T-helper 1 cell treated with Interleukin-12 subunit alpha and Interleukin-12 subunit beta and Interleukin-4 antibody, amounts not matched to agents 30 ng/mL and 1 ng/mL, for 36 hours (primary cell): Measurements from ENCODE around the gene EPHA10. TPM values are rescaled to one million over a fixed set of nuclear protein-coding genes. Genes with fewer than 3 reads are reported as not detected.
"Not testable (repeated sequence)": the region's sequence is repeated elsewhere in the genome, so short reads cannot be mapped to it uniquely, and the experiment has no call there.

Experiments
- intact Hi-C: fragments of 100-400 bp; cut with micrococcal nuclease; formaldehyde crosslinking; loops from one replicate; pipeline ENCODE4 v1.15.1; 2024
- total RNA-seq: library from RNA; stranded (reverse); gene quantifications from 2 replicates; pipeline ENCODE4 v1.2.3, GENCODE V29; 2022

The EPHA10 gene
- total RNA-seq, 1 donor from 2014 or later = not detected

DNA sequence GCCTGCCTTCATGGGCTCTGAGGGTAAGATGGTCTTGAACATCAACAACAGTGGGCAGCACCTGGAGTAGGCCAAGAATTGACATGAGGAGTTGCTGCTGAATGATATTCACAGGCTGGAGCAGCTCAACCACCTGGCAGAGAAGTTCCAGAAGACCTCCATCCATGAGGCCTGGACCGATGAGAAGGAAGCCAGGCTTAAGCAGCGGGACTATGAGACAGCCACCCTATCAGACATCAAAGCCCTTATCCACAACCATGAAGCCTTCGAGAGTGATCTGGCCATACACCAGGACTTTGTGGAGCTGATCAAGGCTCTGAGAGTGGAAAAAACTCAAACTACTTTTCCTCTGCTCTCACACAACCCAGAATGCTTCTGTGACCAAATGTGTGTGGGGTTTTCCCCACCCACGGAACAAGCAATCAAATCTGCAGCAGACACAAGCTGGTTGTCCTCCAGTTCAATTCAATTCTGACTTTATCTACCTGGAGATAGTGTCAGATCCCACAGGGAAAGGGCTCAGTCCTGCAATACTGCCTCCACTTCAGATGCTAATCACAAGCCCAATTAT, 12.1 kb upstream of the EPHA10 start:
- intact Hi-C loops = no loop called here

DNA sequence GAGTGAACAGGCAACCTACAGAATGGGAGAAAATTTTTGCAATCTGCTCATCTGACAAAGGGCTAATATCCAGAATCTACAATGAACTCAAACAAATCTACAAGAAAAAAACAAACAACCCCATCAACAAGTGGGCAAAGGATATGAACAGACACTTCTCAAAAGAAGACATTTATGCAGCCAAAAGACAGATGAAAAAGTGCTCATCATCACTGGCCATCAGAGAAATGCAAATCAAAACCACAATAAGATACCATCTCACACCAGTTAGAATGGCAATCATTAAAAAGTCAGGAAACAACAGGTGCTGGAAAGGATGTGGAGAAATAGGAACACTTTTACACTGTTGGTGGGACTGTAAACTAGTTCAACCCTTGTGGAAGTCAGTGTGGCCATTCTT, 6.5 kb upstream of the EPHA10 start:
- intact Hi-C loops = not testable (repeated sequence)

DNA sequence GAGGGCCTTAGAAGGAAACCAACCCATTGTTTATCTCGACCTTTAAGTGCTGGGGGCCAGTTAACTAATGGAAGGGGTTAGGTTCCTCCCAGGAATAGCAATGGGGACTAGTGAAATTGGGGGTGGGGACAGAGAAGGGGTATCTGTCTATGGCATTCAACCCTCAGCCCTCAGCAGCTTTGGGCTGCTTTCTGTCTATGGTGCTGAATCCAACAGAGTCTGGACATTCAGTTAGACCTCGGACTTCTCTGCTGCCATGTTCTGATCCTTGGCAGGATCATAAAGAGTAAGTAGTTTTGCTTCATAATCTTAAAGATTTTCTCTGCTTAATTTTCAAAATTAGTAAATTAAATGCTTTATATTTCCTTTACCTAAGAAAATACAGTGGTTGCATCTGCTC, 2.6 kb upstream of the EPHA10 start:
- intact Hi-C loops = no loop called here

DNA sequence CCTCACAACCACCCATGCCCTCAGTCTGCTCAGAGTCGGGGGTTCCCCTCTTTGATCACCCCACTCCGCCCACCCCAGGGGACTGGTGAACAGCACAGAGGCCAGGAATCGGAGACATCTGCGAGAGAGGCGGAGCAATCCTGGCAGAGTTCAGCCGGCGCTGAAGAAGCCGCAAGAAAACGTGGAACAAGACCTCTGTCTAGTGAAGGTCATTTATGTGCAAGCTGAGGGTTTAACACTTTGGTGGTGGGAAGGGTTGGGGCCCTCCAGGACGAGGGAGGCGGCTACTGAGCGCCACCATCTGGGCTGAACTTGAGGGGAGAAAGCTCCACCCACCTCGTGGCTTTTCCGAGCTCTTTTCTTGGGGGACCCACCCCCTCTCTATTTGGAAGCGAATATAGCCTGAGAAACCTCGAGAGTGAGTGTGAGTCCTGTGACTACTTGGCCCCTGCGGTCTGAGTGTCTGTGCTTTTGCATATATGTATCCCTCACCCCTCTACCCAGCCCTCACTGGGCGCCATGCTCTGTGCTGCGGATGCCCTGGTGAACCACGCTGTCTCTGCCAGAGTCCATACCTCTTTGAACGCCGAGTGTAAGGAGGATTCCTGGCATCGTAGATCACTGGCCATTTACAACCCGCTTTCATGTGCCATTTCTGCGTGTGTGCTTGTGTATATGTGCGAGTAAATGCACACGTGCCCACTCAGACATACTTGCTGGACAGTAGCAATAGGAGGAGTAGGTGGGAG, 1.2 kb upstream of the EPHA10 start:
- intact Hi-C loops = no loop called here

DNA sequence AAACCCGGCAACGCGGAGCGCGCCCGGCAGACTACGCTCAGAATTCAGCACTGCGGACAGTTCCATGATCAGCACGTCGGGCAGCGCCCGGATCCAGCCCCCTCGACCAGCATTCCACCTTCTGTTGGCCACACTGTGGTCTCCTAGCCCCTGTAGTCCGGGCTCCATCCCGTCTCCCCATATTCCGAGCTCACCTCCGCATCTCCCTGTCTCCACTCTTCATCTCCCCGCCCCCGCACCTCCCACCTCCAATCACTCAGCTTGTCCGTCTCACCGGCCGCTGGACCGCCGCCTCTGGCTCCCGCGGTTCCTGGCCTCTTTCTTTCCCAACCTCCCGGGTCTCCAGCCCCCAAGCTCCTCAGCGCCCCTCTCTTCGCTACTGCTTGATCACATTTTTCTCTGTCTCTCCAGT, 500 bp downstream of the EPHA10 start:
- intact Hi-C loops = no loop called here

DNA sequence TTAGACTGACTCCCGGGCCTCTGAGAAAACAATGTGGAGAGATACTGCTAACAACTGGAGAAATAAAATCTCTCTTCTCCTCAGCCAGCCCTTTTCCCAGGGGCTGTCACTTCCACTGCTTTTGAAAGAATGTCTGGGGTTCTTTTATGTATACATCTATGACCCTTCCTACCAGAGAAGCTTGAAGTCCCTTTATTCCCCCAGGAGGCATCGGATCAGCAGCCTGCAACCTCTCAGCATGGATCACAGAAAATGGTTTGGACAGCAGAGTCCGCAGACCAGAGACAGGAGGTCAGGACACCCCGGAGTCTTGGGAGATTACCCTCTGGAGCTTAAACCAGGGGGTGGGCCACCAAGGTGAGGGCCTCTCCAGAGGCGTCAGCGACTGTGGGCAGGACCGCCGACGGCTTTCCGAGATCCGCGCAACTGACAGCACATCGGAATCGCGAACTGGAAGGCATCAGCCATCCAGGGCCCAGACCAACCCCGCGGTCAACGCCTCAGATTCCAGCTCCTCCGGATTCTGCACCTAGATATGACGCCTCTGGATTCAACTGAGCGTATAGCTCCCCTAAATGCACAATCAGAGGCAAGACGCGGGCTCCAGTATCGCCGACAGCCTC, 1.0 kb downstream of the EPHA10 start:
- intact Hi-C loops = no loop called here

DNA sequence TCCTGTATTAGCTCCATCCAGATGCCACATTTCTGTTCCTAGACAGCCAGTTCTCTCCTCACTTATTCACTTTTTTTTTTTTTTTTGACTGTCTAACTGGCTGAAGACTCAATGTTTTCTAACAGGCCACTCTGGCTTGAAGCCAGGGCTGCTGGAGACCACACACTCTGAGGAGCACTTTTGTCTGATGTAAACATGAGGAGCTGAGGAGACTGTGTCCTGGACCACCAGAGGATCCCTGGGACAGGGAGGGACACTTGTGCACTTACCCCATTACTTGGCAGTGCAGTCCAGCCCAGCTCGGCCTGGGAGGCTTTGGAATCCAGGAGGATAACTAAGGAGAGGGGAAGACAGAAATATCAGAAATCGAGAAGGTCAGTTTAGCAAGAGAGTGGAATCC, 2.4 kb downstream of the EPHA10 start:
- intact Hi-C loops = no loop called here

DNA sequence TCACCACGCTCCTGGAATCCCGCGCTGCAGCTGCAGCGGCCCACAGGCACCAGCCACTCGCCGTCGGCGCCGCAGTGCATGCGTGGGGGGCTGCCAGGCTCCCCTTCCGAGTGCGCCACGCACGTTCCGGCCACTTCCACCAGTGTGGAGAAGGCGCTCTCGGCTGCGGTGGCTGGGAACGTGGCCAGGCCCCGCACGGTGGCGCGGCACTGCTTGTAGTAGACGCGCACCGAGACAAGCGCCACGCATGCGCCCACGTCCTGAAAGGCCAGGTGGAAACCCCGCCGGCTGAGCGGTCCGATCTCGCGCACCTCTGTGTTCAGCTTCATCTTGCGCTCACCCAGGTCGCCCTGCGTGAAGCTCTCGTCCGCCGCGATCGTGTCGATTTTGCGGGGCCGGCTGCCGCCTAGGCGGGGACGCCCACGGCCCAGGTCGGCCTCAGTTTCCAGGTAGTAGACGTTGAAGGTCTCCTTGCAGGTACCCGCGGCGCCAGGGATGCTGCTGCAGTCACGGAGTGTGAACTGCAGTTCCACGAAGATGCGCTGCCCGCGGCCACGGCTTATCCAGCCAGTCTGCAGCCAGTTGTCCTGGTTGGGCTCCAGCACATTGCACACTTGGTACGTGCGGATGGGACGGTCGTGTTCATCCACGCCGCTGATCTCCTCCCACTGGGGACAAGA, 3.4 kb downstream of the EPHA10 start:
- intact Hi-C loops = no loop called here

DNA sequence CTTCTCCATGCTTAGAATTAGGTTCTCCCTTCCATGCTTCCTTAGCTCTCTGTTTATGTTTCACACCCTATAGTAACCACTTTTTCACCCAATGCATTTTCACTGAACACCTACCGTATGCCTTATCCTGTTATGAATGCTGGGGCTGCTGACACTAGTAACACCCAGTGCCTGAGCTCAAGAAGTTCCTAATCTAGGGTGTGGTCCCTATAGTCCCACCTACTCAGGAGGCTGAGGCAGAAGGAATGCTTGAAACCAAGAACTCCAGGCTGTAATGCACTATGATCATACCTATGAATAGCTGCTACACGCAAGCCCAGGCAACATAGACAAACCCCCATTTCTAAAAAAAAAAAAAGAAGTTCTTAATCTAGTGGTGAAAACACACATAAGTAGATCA, 5.5 kb downstream of the EPHA10 start:
- intact Hi-C loops = no loop called here

DNA sequence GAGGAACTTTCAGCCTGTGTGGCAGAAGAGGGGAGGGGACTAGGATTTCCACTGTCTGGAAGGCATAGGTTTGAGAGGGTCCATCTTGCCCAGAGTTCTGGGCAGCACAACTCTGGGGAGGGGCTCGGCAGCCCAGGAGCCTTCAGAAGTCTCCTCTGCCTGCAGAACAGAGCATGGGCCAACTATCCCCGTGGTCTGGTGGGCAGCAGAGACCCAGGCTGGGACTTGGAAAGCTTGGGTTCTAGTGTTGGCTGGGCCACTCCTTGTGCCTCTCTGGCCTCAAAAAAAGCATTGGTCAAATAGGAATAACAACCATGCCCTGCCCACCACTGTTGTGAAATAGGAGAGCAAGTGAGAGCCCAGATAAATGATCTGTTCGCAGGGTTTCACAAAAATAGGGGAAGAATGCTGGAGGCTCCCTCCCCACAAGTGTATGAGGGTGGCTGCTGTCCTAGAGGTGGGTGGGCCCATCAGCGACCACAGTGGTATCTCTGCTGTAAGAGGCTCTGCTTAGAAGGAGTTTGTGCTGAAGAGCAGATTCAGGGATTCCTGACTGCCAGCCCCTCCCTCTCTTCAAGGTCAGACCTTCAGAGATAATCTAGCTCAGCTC, 8.9 kb downstream of the EPHA10 start:
- intact Hi-C loops = no loop called here

DNA sequence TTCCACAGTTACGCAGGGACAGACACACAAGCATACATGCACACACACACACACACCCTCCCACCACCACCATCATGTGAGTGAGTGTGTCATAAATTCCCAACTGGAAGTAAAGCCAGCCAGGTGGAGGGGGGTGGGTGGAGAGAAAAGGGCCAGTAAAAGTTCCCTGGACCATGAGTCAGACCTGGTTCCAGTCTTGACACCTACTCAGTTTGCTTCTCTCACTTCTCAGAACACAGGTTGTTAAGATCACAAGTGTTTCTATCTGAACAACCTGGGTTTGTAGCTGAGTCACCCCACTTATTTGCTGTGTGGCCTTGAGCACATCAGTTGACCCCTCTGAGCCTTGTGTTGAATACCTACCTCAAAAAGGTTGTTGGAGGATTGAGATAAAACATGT, 9.6 kb downstream of the EPHA10 start:
- intact Hi-C loops = no loop called here

DNA sequence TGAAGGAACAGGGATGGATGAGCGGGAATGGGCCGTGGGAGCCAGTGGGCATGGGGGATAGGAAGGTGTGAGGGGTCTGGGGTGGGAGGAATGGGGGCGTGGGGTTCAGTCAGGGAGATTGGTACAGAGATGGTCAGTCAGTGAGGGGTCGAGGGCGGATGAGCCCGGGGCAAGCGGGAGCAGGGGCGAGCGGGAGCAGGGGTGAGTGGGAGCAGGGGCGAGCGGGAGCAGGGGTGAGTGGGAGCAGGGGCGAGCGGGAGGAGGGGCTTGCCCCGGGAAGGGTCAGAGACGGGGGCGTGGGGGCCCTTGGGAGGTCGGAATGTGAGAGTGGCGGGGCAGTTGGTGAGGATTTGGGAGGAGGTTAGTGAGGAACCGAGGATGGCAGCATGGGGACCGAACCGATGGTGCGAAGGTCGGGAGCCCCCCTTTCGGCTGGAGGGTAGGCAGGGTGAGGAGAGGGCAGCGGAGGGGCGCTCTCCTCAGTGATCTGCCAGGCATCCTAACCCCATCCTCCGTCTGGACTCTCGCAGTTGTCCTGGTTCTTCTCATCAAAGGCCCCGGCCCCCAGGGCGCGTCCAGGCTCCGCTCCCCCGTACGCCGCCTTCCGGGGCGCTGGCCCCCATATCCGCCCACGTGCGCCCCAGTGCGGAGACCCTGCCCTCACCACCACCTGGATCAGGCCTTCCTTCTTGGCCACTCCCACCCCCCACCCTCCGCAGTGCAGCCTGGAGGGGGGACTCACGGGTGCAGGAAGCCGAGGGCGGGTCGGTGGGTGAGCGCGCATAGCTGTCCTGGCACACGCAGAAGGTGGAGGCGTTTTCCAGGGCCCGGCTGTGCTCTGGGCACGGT, 11.2 kb downstream of the EPHA10 start:
- intact Hi-C loops = no loop called here

DNA sequence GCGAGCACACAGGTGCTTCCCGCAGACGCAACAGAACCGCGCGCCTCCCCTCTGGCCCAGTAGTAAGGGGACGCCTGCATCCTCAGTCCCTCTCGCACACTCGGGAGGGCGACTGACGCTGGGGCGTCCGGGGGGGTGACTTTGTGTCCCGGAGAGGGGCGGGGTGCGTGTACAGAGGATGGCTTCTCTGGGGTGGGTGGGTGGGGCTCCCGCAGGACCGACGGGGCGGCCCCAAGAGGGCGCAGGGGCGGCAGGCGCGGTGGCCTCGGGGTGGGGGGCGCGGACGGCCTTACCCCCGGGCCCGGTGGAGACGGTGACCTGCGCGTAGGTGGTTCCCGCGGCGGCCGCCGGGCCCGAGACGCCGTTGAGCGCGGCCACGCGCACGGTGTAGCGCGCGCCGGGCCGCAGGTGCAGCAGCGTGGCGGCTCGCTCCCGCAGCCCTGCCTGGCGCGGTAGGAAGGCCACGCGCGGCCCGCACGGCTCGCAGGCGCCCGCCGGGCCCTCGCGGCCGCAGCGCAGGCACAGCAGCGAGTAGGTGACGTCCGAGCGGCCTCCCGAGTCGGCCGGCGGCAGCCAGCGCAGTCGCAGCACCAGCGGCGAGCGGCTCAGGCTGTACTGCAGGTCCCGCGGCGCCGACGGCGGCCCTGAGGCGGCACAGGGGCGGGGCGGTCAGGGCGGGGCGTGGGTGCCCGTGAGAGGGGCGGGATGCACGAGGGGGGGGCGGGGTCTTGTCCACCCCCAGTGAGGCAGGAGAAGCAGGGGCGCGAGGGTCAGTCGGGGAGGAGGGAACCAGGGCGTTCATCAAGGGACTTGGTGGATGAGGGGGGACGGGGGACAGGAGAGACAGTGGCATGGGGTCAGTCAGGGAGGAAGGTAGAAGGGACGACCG, 12.1 kb downstream of the EPHA10 start:
- intact Hi-C loops = no loop called here

DNA sequence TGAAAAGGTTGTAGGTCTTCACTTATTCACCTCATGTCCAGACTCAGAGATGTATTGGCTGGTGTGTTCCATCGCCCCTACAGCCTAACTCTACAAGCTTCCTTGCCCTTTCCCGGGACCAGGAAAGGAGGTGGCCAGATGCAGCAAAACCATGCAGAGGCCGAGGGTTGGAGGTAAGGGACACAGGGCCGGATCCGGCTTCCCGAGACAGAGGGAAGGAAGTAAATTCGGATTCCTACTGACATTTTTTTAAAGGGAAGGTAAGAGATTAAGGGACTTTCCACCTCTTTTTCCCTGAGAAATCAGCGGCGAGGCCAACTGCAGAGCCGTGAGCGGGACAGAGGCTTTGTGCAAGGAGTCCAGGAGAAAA, 12.7 kb downstream of the EPHA10 start:
- intact Hi-C loops = no loop called here

DNA sequence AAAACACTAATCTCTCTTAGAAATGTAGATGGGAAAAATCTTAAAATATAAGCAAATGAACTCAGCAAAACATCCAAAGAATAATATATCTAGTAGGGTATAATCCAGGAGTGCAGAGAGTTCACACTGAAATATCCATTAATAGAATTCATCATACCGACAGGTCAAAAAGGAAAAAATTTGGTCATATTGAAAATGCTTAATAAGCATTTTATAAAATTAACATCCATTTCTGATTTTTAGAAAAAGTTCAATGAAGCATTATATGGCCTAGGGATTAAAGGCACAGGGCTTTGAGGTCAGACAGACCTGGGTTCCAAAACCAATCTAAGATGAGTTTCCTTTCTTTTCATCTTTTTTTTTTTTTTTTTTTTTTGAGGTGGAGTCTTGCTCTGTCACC, 16.4 kb downstream of the EPHA10 start:
- intact Hi-C loops = no loop called here

DNA sequence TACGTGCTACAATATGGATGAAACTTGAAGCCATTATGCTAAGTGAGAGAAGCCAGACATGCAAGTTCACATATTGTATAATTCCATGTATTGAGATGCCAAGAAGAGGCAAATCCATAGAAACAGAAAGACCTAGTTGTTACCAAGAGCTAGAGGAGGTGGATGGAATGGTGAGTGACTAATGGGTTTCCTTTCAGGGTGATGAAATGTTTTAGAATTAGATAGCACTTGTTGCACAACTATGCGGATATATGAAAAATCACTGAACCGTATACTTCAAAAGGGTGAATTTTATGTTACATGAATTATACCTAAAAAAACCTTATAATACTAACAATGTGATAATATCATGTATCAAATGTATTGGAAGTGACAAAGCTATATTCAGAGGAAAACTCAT, 18.1 kb downstream of the EPHA10 start:
- intact Hi-C loops = no loop called here

DNA sequence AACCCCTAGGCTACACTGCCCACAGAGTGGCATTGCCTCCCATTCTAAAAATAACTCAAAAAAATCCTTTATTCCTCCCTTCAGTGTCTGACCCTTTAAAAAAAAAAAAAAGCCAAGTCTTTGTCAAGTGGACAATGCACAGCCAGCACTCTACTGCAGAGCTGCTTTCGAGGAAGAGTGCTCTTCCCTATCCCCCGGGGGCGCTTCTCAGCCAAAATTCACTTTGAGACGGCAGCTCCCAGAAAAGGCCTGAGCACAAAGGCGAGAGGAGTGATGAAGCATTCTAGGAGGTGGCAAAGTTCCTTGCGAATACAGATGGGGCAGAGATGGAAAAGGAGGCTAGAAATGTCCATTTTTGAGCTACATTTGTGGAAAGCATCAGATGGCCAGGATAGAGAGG, 23.3 kb downstream of the EPHA10 start:
- intact Hi-C loops = no loop called here

DNA sequence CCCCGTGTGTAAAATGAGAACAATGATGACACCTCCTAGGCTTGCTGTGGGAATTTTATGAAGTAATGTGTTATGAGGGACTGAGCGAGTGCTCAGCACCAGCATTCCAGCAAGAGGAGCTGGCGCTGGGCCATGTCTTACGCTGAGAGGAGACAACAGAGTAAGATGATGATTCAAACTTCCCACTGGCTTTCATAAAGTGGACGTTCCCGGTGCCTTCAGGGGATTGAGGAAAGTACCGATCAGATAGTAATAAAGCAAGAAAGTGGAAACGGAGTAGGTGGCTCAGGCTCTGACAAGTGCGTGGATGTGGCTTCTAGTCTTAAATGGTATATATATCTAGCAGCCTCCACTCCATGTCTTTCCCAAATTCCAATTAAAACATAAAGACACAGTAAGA, 23.8 kb downstream of the EPHA10 start:
- intact Hi-C loops = no loop called here

DNA sequence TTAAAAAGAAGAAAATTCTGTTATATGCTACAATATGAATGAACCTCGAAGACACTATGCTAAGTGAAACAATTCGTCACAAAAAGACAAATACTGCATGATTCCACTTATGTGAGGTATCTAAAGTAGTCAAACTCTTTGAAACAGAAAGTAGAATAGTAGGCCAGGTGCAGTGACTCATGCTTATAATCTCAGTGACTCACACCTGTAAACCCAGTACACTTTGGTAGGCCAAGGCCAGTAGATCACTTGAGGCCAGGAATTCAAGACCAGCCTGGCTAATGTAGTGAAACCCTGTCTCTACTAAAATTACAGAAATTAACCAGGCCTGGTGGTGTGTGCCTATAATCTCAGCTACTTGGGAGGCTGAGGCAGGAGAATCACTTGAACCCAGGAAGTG, 25.7 kb downstream of the EPHA10 start:
- intact Hi-C loops = no loop called here

DNA sequence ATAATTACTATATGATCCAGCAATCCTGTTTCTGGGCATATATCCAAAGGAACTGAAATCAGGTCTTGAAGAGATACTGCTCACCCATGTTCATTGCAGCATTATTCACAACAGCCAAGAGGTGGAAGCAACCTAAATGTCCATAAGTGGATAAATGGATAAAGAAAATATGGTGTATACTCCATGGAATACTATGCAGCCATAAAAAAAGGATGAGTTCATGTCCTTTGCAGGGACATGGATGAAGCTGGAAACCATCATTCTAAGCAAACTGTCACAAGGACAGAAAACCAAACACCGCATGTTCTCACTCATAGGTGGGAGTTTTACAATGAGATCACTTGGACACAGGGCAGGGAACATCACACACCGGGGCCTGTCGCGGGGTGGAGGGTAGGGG, 26.3 kb downstream of the EPHA10 start:
- intact Hi-C loops = not testable (repeated sequence)
